Measurements from ENCODE around the gene ACKR2. TPM values are rescaled to one million over a fixed set of nuclear protein-coding genes. Genes with fewer than 3 reads are reported as not detected.

ACKR2 gene
- total and polyA plus RNA-seq, 2 of the 13 experiments (the other 11 are each of a cell fraction or from before 2014, with no cell fraction given) = 1.1 to 1.9 TPM

GRCh38 chr3:42805141-42805821 lies 4.0 kb upstream of the ACKR2 start (continued):
- TF ChIP-seq SP1 (IDR thresholded peaks at IDR 0.05) = no peak
- TF ChIP-seq SP1 (CRISPR knock-in tag; IDR thresholded peaks at IDR 0.05) = no peak
- TF ChIP-seq SYNCRIP (IDR thresholded peaks at IDR 0.05; ENCODE audit: insufficient read depth, low read depth, low read length) = no peak
- TF ChIP-seq NCOR1 (IDR thresholded peaks at IDR 0.05; ENCODE audit: borderline replicate concordance, low read length) = no peak
- TF ChIP-seq ZNF501 (CRISPR knock-in tag; IDR thresholded peaks at IDR 0.05) = peak; percentile 24; the same call in 1 of the 2 replicates
- TF ChIP-seq SP2 (CRISPR knock-in tag; IDR thresholded peaks at IDR 0.05) = no peak
- peak; percentile 38; the same call in 1 of the 2 replicates for TF ChIP-seq TCF7 (IDR thresholded peaks at IDR 0.05; ENCODE audit: low read depth)
- TF ChIP-seq, protein P1, sequence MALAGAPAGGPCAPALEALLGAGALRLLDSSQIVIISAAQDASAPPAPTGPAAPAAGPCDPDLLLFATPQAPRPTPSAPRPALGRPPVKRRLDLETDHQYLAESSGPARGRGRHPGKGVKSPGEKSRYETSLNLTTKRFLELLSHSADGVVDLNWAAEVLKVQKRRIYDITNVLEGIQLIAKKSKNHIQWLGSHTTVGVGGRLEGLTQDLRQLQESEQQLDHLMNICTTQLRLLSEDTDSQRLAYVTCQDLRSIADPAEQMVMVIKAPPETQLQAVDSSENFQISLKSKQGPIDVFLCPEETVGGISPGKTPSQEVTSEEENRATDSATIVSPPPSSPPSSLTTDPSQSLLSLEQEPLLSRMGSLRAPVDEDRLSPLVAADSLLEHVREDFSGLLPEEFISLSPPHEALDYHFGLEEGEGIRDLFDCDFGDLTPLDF (CRISPR knock-in tag; IDR thresholded peaks at IDR 0.05) = no peak
- TF ChIP-seq JDP2 (CRISPR knock-in tag; IDR thresholded peaks at IDR 0.05; ENCODE audit: borderline replicate concordance) = no peak
- no peak for TF ChIP-seq FOXP1 (IDR thresholded peaks at IDR 0.05)
- peak; percentile 39; the same call in 1 of the 2 replicates for TF ChIP-seq FOXP1 (CRISPR knock-in tag; IDR thresholded peaks at IDR 0.05)
- peak; percentile 50 for TF ChIP-seq ZNF883 (CRISPR knock-in tag; IDR thresholded peaks at IDR 0.05; ENCODE audit: not compliant biosample characterization)
- TF ChIP-seq ZNF530 (CRISPR knock-in tag; IDR thresholded peaks at IDR 0.05; ENCODE audit: low read depth) = no peak
- no peak for TF ChIP-seq NFYB (CRISPR knock-in tag; IDR thresholded peaks at IDR 0.05)
- TF ChIP-seq, protein P2, sequence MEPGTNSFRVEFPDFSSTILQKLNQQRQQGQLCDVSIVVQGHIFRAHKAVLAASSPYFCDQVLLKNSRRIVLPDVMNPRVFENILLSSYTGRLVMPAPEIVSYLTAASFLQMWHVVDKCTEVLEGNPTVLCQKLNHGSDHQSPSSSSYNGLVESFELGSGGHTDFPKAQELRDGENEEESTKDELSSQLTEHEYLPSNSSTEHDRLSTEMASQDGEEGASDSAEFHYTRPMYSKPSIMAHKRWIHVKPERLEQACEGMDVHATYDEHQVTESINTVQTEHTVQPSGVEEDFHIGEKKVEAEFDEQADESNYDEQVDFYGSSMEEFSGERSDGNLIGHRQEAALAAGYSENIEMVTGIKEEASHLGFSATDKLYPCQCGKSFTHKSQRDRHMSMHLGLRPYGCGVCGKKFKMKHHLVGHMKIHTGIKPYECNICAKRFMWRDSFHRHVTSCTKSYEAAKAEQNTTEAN (CRISPR knock-in tag; conservative IDR thresholded peaks at IDR 0.05) = no peak
- no peak for TF ChIP-seq ZNF777 (CRISPR knock-in tag; IDR thresholded peaks at IDR 0.05)
- TF ChIP-seq ZNF557 (CRISPR knock-in tag; IDR thresholded peaks at IDR 0.05) = no peak
- peak; percentile 78 for TF ChIP-seq PHF21A (CRISPR knock-in tag; IDR thresholded peaks at IDR 0.05)
- TF ChIP-seq, protein P3, sequence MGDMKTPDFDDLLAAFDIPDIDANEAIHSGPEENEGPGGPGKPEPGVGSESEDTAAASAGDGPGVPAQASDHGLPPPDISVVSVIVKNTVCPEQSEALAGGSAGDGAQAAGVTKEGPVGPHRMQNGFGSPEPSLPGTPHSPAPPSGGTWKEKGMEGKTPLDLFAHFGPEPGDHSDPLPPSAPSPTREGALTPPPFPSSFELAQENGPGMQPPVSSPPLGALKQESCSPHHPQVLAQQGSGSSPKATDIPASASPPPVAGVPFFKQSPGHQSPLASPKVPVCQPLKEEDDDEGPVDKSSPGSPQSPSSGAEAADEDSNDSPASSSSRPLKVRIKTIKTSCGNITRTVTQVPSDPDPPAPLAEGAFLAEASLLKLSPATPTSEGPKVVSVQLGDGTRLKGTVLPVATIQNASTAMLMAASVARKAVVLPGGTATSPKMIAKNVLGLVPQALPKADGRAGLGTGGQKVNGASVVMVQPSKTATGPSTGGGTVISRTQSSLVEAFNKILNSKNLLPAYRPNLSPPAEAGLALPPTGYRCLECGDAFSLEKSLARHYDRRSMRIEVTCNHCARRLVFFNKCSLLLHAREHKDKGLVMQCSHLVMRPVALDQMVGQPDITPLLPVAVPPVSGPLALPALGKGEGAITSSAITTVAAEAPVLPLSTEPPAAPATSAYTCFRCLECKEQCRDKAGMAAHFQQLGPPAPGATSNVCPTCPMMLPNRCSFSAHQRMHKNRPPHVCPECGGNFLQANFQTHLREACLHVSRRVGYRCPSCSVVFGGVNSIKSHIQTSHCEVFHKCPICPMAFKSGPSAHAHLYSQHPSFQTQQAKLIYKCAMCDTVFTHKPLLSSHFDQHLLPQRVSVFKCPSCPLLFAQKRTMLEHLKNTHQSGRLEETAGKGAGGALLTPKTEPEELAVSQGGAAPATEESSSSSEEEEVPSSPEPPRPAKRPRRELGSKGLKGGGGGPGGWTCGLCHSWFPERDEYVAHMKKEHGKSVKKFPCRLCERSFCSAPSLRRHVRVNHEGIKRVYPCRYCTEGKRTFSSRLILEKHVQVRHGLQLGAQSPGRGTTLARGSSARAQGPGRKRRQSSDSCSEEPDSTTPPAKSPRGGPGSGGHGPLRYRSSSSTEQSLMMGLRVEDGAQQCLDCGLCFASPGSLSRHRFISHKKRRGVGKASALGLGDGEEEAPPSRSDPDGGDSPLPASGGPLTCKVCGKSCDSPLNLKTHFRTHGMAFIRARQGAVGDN (CRISPR knock-in tag; IDR thresholded peaks at IDR 0.05) = peak; percentile 70
- peak; percentile 73; the same call in 1 of the 2 replicates for TF ChIP-seq RXRA (CRISPR knock-in tag; IDR thresholded peaks at IDR 0.05)
- no peak for TF ChIP-seq ZNF746 (CRISPR knock-in tag; IDR thresholded peaks at IDR 0.05)
- TF ChIP-seq ELF3 (CRISPR knock-in tag; IDR thresholded peaks at IDR 0.05) = 0 out of 2 replicates have a peak, but pooled peaks have one; percentile 58
- TF ChIP-seq JUNB (CRISPR knock-in tag; IDR thresholded peaks at IDR 0.05; ENCODE audit: borderline replicate concordance) = peak; percentile 50; the same call in 1 of the 2 replicates
- TF ChIP-seq BCL6 (CRISPR knock-in tag; IDR thresholded peaks at IDR 0.05) = 0 out of 2 replicates have a peak, but pooled peaks have one; percentile 26
- no peak for TF ChIP-seq ZSCAN29 (CRISPR knock-in tag; conservative IDR thresholded peaks at IDR 0.05)
- no peak for TF ChIP-seq AKAP8 (CRISPR knock-in tag; IDR thresholded peaks at IDR 0.05)
- TF ChIP-seq HNRNPK (IDR thresholded peaks at IDR 0.05; ENCODE audit: low read depth, low read length, poor library complexity, severe bottlenecking) = no peak
